MCF 10A (cell line): ENCODE measurements around the gene KASH5. TPM values are rescaled to one million over a fixed set of nuclear protein-coding genes. Genes with fewer than 3 reads are reported as not detected.

Experiments used
- BruUV-seq: library from RNA; stranded (reverse); fragments of 400-500 nt; replicated peaks from 2 replicates; lab custom pipeline; 2021; lab: Mats Ljungman, UMichigan
- CTCF ChIA-PET: fragments of 300-600 bp; sonication (Branson Sonifier 250); formaldehyde crosslinking; extraction: SDS; loops from one replicate; lab custom pipeline; 2021; ENCODE audit warnings: antibody characterized with exemption, inconsistent platforms; lab: Yijun Ruan, JAX
- POLR2A ChIA-PET: fragments of 300-600, 350-650 bp; sonication (Branson Sonifier 250); formaldehyde crosslinking; extraction: SDS; loops from one replicate; lab custom pipeline; 2020; ENCODE audit warnings: antibody characterized with exemption, inconsistent platforms; lab: Yijun Ruan, JAX
- DNase-seq: peaks from one replicate; pipeline ENCODE4 v3.0.0-alpha.2; 2018; ENCODE audit not compliant: unreplicated experiment
- H3K27ac Mint-ChIP-seq: one replicate; pipeline ENCODE4 v1.8.0; 2022; ENCODE audit warnings: mild to moderate bottlenecking, low read depth, mixed read lengths; ENCODE audit not compliant: unreplicated experiment
- H3K27me3 Mint-ChIP-seq: one replicate; pipeline ENCODE4 v1.8.0; 2022; ENCODE audit warnings: mixed read lengths; ENCODE audit not compliant: insufficient read depth, unreplicated experiment
- H3K36me3 Mint-ChIP-seq: one replicate; pipeline ENCODE4 v1.8.0; 2022; ENCODE audit warnings: mild to moderate bottlenecking, moderate library complexity, mixed read lengths; ENCODE audit not compliant: insufficient read depth, unreplicated experiment
- H3K4me1 Mint-ChIP-seq: one replicate; pipeline ENCODE4 v1.8.0; 2022; ENCODE audit warnings: mixed read lengths; ENCODE audit not compliant: insufficient read depth, unreplicated experiment
- H3K4me3 Mint-ChIP-seq: one replicate; pipeline ENCODE4 v1.8.0; 2022; ENCODE audit warnings: mild to moderate bottlenecking, moderate library complexity, mixed read lengths; ENCODE audit not compliant: unreplicated experiment
- H3K9me3 Mint-ChIP-seq: one replicate; pipeline ENCODE4 v1.8.0; 2022; ENCODE audit warnings: mixed read lengths; ENCODE audit not compliant: unreplicated experiment
- CTCF ChIP-seq: fragments of 200-600 bp; IDR thresholded peaks from one replicate; pipeline ENCODE4 v1.8.0; 2022; ENCODE audit warnings: antibody characterized with exemption, mild to moderate bottlenecking; ENCODE audit not compliant: unreplicated experiment
- intact Hi-C: fragments of 100-400 bp; cut with micrococcal nuclease; formaldehyde crosslinking; loops from 2 replicates; pipeline ENCODE4 v1.14.1; 2022
- total RNA-seq: library from RNA; stranded (reverse); gene quantifications from 2 replicates; pipeline ENCODE4 v1.2.3, GENCODE V29; 2022

The KASH5 gene
- total RNA-seq, 1 experiment from 2014 or later = not detected

DNA sequence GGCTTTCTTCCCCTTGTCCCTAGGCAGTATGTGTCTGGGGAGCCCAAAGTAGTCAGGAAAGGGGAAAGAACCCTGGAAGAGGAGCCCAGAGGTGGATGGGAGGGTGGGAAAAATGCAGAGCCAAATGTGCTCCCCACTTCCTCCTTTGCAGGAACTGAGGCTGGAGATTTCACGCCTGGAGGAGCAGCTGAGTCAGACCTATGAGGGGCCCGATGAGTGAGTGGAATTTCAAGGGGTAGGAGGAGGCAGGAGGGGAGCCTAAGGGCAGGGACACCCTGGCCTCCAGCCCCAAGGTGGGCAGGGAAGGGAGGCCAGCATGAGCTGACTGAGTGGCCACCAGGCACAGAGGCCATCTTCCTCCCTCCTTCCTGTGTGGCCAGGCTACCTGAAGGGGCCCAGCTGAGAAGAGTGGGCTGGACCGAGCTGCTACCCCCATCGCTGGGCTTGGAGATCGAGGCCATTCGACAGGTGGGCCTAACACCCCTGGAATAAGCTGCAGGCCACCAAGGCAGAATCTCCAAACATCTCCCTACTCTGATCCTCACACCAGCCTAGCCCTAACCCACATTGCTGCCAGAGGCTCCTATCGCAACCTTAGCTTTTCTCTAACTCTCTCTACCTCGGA lies 20.9 kb downstream of the KASH5 start:
- no peak for DNase-seq
- CTCF ChIA-PET = interaction anchor here (0.6 kb wide), 1 partner anchor 15 kb away, joined by 4 read pairs; no protein-coding TSS in a partner anchor

GRCh38 chr19:49409441-49410029 lies 21.5 kb downstream of the KASH5 start:
- H3K27ac Mint-ChIP-seq = no peak overlapping the region
- no peaks in the 10 kb centered on the region for H3K36me3 Mint-ChIP-seq
- ChIA-PET CTCF (interaction anchor here (0.6 kb wide), 1 partner anchor 15 kb away, joined by 4 read pairs; no protein-coding TSS in a partner anchor), POLR2A (no interaction called here)
- no peak for DNase-seq
- no peak overlapping the region for H3K4me3 Mint-ChIP-seq
- no peak for TF ChIP-seq CTCF
- H3K9me3 Mint-ChIP-seq = no peaks in the 10 kb centered on the region
- no TSS peak for BruUV-seq
- H3K4me1 Mint-ChIP-seq = no peaks in the 10 kb centered on the region
- H3K27me3 Mint-ChIP-seq = peaks cover 12% of the 10 kb centered on the region
- intact Hi-C loops = no loop called here

More for the DNA sequence above, 20.9 kb downstream of the KASH5 start:
- Mint-ChIP-seq H3K9me3 (no peaks in the 10 kb centered on the region), H3K27me3 (peaks cover 12% of the 10 kb centered on the region), H3K36me3 (no peaks in the 10 kb centered on the region), H3K27ac (no peak overlapping the region), H3K4me1 (no peaks in the 10 kb centered on the region), H3K4me3 (no peak overlapping the region)
- POLR2A ChIA-PET = interaction anchor here (1.6 kb wide), 1 partner anchor 17 kb away, joined by 3 read pairs; no protein-coding TSS in a partner anchor
- TF ChIP-seq CTCF = no peak
- intact Hi-C loops = no loop called here
- no TSS peak for BruUV-seq

DNA sequence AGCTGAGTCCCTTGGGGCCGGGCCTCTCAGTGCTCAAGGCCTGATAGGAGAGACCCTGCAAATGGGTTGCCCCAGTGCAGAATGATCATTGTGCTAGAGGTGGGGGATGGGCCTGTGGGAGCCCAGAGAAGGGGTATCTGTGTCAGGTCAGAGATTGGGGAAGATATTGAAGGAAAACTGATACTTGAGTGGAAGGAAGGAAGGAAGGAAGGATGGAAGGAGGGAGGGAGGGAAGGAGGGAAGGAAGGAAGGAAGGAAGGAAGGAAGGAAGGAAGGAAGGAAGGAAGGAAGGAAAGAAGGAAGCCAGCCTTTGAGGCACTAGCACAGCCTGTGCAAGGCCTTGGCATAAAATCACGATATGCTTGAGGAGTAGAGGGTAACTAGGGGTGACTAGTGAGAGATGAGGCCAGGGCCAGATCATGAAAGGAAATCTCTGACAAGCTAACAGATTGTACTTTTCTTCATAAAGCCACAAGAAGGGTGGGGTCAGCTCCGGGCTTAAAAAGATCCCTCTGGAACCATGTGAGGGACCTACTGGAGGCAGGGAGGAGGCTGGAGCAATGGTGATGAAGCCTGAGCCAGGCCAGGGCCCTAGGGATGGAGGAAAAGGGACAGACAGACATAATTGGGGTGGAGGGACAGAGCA lies 23.8 kb downstream of the KASH5 start:
- Mint-ChIP-seq H3K9me3 (no peaks in the 10 kb centered on the region), H3K27ac (no peak overlapping the region), H3K27me3 (peaks cover 12% of the 10 kb centered on the region), H3K4me3 (no peak overlapping the region), H3K4me1 (no peaks in the 10 kb centered on the region), H3K36me3 (no peaks in the 10 kb centered on the region)
- no TSS peak for BruUV-seq
- intact Hi-C loops = no loop called here
- no peak for TF ChIP-seq CTCF
- ChIA-PET CTCF (interaction anchor here (0.6 to 1.0 kb wide), 2 partner anchors 20 to 415 kb away, joined by 3 read pairs; no protein-coding TSS in a partner anchor), POLR2A (no interaction called here)
- no peak for DNase-seq

GRCh38 chr19:49413348-49413747 lies 25.3 kb downstream of the KASH5 start:
- no peak for DNase-seq
- POLR2A ChIA-PET = interaction anchor here (0.7 kb wide), 1 partner anchor 54 kb away, joined by 3 read pairs; no protein-coding TSS in a partner anchor
- intact Hi-C loops = no loop called here
- CTCF ChIA-PET = no interaction called here
- Mint-ChIP-seq H3K4me3 (no peak overlapping the region), H3K27ac (no peak overlapping the region), H3K36me3 (no peaks in the 10 kb centered on the region), H3K9me3 (no peaks in the 10 kb centered on the region), H3K27me3 (peaks cover 15% of the 10 kb centered on the region), H3K4me1 (no peaks in the 10 kb centered on the region)
- BruUV-seq = no TSS peak
- TF ChIP-seq CTCF = no peak
